Fibroblast of skin of abdomen (primary cell): ENCODE measurements around the gene KIAA1671.

Experiments used
- DNase-seq: peaks from one replicate; pipeline ENCODE4 v3.0.0-alpha.2; 2013

KIAA1671 gene

DNA sequence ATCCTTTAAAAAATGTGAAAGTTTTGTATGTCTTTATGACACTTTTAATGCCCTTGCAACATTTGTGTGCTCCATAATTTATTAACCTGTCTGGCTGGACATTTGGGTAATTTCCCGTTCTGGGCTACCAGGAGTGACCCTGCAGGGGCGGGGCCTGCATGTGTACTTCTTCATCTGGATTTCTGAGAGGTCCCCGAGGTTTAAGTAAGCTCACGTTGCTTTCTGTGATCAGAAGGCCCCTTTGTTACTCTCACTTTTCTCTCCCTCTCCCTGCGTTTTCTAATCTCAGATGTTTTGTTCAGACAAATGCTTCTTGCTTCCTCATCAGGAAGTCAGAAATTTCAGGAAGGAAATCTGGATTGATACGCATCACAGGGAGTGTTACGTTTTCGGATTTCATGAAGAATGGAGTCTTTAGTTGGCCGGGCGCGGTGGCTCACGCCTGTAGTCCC lies 168.3 kb downstream of the KIAA1671 start:
- no peak for DNase-seq

GRCh38 chr22:25122136-25122764 lies 169.7 kb downstream of the KIAA1671 start:
- no peak for DNase-seq

- DNase-seq, result no peak
Measured at GRCh38 chr22:25123677-25124076, 171.2 kb downstream of the KIAA1671 start.

- DNase-seq, result no peak
Measured at GRCh38 chr22:25125693-25126357, 173.3 kb downstream of the KIAA1671 start.

GRCh38 chr22:25126510-25126909 lies 174.0 kb downstream of the KIAA1671 start:
- no peak for DNase-seq

- DNase-seq, result no peak
Measured at GRCh38 chr22:25127318-25127717, 174.8 kb downstream of the KIAA1671 start.

DNA sequence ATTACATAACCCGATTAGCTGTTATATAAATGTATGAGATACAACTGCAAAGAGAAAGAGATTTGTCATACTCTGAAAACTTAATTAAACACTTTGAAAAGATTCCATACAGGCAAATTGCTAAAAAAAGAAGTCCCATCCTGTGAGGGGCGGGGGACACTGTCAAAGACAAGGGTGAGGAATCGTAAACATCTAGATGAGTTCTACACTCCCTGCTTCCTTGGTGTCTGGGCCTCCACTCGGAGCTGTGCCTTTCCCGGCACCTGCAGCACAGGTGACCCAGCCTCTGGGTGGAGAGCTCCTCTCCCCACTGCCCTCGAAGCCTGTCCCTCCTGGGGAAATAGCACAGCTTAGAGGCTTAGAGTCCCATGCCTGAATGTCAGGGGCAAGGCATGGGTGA lies 177.9 kb downstream of the KIAA1671 start:
- no peak for DNase-seq

DNA sequence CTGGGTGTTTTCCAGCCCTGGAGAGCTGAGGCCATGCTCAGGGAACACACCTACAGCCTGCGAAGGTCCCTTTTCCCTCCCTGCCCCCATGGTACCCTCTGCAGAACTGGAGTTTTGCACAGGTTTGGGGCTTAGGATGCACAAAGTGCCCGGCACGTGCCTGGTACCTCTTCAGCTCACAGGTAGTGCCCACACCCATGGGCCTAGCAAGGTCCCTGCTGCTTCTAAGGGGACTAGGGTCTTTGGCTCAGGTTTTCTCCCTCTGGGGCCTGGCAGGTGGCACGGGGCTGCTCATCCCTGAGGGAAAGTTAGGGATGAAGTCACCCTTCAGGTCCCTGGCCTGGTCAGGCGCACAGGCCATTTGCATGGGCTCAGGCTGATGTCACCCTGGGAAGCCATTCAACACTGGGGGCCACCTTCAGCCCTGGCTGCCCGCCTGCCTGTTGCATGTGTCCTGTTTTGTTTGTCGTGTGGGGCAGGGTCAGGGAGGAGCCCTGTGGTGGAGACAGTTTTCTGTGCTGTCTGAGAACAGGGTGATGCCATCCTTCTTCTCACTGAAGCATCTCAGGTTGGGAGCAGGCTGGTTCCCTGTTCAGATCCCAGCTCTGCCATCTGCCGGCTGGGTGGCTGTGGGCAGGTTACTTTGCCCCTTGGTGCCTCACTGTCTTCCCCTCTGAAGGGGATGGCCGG lies 178.8 kb downstream of the KIAA1671 start:
- no peak for DNase-seq

DNA sequence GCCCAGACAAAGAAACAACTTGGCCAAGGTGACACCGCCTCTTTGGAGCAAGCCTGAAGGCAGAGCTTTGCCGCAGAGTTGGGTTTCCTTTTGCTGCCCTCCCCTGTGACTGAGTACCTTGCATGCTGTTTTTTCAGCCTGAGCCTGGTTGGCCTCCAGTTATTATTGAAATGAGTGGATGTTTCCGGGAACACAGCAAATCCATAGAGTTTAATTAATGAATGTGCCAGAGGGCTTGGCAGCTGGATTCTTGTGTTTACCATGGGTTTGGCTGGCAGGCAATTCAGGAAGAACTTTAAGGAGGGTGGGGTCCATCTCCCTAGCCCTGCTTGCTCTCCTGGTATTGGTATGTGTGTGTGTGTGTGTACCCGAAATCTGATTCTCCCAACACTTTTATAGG lies 181.5 kb downstream of the KIAA1671 start:
- no peak for DNase-seq

DNA sequence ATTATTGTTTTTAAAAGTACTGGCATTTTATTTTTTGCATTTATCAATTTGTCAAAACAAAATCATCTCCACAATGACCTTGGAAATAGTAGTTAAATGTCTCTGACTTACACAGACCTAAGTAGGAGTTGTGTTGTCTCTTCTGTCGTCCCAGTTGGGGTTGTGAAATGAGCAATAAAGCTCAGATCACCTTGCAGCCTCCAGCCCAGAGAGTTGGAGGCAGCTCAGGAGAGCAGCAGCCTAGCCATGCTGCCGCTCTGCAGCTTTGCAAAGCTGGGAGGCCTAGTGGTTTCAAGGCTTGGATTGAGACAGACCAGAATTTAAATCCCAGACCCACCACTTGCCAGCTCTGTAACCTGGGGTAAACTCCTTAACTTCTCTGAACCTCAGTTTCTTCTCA lies 181.9 kb downstream of the KIAA1671 start:
- no peak for DNase-seq

GRCh38 chr22:25136953-25137576 lies 184.5 kb downstream of the KIAA1671 start:
- no peak for DNase-seq

- no peak for DNase-seq
Measured at GRCh38 chr22:25137577-25138525, 185.3 kb downstream of the KIAA1671 start.

DNA sequence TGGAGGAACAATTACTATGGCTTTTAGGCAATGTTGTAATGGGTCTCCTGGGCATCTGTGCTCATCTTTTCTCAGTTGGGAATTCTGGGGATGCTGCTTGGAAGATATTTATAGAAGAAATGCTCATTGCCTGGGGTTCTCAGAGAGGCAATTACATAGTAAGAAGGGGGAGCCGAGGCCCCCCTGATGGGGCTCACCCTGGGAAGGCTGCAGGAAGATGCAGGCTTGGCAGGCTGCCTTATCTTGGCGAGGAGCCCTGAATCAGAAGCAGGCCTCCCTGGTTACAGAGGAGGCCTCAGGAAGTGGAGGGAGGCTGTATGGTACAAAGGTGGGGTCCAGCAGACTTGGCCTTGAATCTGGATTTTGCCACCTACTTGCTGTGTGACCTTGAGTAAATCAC lies 186.5 kb downstream of the KIAA1671 start:
- no peak for DNase-seq

DNA sequence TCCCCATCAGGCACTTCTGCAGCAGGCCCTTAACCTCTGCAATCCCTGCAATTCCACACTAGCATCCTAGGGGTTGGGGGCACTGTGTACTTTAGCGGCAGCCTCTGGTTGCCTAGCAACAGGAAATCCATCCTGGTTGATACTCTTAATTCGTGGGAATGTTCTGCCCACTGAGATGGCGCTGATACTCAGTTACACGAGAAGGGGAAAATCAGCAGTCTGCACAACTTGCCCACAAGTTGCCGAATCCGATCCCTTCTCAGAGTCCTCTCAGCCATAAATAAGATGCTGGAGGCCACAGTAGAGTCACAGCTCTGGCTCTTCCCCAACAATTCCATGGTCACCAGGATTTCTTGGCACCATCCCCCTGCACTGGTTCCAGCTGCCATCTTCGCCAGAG lies 189.6 kb downstream of the KIAA1671 start:
- no peak for DNase-seq

- DNase-seq, result no peak
Measured at GRCh38 chr22:25143156-25144076, 190.9 kb downstream of the KIAA1671 start.

GRCh38 chr22:25144522-25144921 lies 192.0 kb downstream of the KIAA1671 start:
- no peak for DNase-seq

GRCh38 chr22:25146307-25146706 lies 193.8 kb downstream of the KIAA1671 start:
- no peak for DNase-seq

DNA sequence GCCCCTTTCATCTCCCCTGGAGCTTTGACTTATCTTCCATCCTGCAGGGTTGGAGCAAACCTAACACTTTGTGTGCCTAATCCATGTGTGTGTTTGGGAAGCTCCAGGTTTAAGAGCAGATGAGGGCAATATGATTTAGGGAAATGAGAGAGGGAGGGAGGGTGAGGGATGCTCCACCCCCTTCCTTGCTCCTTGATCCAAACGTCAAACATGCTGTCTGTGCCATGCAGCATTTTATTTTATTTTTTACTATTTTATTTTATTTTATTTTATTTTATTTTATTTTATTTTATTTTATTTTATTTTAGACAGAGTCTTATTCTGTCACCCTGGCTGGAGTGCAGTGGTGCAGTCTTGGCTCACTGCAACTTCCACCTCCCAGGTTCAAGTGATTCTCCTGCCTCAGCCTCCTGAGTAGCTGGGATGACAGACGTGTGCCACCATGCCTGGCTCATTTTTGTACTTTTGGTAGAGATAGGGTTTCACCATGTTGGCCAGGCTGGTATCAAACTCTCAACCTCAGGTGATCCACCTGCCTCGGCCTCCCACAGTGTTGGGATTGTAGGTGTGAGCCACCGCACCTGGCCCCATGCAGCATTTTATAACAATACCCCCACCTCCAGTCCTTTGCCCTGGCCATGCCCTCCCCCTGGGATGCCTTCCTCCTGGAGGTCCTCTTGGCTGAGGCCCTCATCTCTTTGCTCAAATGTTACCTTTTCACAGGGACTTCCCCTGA lies 194.6 kb downstream of the KIAA1671 start:
- DNase-seq, result no peak

DNA sequence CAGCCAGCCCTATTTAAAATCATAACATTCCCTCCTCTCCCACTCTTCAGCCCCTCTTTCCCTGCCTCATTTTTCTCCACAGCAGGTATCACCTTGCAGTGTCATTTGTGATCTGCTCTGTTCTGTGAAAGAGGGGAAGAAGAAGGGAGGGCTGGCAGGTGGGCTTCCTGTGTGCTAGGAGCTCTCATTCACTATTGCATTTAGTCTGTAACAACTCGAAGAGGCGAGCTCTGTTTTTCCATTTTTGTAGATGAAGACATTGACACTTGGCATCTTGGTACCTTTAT lies 195.1 kb downstream of the KIAA1671 start:
- DNase-seq, result no peak

GRCh38 chr22:25148149-25148691 lies 195.7 kb downstream of the KIAA1671 start:
- DNase-seq, result no peak
